Smooth muscle cell of the umbilical artery (primary cell): ENCODE measurements around the gene ANKRD13A. TPM values are rescaled to one million over a fixed set of nuclear protein-coding genes. Genes with fewer than 3 reads are reported as not detected.

Experiments used
- total RNA-seq: library from RNA; depleted of rRNA; stranded (reverse); fragments of >200 nt; gene quantifications from 2 replicates; pipeline ENCODE4 v1.2.3, GENCODE V29; 2014

Gene ANKRD13A
- 58.8 and 115 TPM in 2 replicates for total RNA-seq

DNA sequence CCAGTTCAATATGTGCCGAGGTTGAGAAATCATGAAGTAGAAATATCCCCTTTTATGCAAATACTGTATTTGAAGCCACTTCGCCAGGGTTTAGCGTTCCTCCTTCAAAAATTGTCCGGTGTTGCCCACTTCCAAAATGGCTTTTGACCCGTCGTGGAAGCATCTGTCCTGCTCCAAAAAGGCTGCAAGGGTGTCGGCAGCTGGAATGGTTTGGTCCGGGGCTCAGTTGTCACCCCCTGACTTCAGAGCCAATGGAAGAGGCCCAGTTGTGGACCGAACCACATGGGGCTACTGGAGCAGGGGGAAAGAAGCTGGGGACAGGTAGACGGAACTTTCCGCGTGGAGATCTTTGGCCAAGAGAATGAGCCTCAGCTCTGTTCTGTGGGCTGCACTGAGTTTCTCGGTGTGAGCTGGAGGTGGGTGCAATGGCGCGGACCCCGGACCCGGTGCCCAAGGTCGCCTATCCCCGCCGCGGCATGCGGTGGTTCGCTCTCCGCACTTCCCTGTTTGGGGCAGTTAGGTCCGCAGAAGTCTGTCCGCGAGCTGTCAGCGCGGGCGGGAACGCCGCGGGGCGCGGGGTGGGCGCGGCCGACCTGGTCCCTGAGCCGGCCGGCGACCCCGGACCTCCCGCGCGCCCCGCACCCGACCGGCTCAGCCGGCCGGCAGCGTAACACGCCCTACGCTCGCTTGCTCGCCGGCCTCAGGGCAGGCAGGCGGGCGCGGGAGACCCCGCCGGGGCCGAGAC is at the start of gene ANKRD13A:
Gene ANKRD13A (plus strand): TSS at position 527 of the 745 bp plus-strand sequence. CDS start 259 bp downstream, outside the sequence.

DNA sequence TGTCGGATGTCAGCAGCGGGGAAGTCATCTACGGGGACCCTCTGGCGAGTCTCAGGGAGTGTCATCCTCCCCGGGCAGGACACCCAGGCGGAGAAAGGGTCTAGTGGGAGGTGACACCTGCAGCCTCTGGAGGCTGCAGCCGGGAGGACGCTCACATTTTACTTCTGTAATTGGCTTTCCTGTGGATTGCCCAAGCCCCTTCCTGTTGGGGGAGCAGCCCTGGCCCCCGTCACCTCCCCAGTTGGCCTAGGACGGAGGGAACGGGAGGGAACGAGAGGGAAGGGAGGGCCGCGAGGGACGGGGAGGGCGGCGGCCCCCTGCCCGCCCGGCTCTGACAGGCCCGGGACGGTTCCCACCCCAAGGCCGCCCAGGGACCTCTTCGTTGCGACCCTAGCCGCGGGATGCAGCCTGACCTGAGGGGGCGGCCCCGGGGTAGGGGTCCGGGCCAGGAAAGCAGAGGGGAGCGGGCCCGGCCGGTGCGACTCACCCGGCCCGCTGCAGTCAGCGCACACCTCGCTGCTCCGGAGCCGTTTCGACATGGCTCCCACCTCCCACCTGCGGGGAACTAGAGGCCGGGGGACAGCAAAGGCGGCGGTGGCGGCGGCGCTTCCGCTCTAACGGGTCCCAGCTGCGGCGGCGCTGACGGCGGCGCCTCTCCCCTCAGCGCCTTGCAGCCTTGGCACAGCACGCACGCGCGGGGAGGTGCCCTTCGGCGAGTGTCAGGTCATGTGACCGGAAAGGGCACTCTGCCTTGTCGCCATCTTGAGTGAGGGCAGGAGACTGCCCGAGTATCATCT is 3.3 kb upstream of the ANKRD13A start, which contains the start of gene GIT2:
Gene GIT2 (minus strand): TSS at position 683 of the 797 bp plus-strand sequence. CDS start 144 bp downstream, at position 539.

DNA sequence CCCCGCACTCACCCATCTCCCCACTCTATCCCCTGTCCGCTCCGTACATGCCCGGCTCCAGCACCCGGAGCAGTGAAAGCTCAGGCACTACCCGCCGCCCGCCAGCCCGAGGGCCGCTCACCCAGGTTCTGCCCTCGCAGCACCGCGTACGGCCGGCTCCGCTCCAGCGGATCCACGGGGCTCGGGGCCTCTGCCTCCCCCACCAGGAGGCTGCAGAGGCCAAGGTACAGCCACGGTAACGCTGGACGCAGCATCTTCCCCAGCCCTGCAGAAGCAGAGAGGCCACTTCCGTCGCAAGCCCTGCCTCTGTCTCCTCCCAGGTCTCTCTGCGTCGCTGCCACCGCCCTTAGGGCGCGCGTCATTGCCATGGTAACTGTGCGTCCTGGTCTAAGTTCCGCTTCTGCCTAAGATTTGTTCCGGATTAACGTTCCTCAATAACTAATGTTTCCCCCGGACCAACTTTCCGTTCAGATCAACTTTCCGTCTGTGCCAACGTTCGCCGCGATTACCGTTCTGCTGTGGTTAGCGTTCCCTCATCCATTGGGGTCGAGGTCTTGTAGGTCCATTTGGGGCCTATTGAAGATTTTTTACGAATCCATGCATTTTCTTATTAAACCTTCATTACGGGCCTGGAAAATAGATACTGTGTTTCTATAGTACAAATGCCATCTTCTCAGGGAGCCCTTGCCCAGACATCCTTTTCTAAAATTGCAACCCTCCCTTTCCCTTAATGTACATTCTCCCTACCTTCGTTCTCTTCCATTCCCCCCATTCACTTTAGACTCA is 49.2 kb downstream of the ANKRD13A start, which contains the start of gene C12orf76:
Gene C12orf76 (minus strand): TSS at position 281 of the 786 bp plus-strand sequence. CDS start 27 bp downstream, at position 254.

Other genes with a start within 250 kb of the ANKRD13A start
- gene TRPV4, start 166.0 kb upstream of the ANKRD13A start, total RNA-seq: 0.30 and 0.32 TPM in 2 replicates
- gene GLTP, start 118.9 kb upstream of the ANKRD13A start, total RNA-seq: 56.1 and 62.1 TPM in 2 replicates
- gene TCHP, start 99.2 kb upstream of the ANKRD13A start, total RNA-seq: 7.4 and 12.2 TPM in 2 replicates
- 33.9 and 58.3 TPM in 2 replicates for gene GIT2, start 3.1 kb upstream of the ANKRD13A start, total RNA-seq
- 14.2 and 15.4 TPM in 2 replicates for gene C12orf76, start 49.1 kb downstream of the ANKRD13A start, total RNA-seq
- gene IFT81, start 124.9 kb downstream of the ANKRD13A start, total RNA-seq: 21.4 and 33.3 TPM in 2 replicates